Measurements from ENCODE around the gene ERV3-1. TPM values are rescaled to one million over a fixed set of nuclear protein-coding genes. Genes with fewer than 3 reads are reported as not detected.

ERV3-1 gene
- total and polyA plus RNA-seq, 9 of the 15 experiments (the other 6 are each of a cell fraction or from before 2014, with no cell fraction given): 10.2 to 30.0 (median 22.0) TPM

DNA sequence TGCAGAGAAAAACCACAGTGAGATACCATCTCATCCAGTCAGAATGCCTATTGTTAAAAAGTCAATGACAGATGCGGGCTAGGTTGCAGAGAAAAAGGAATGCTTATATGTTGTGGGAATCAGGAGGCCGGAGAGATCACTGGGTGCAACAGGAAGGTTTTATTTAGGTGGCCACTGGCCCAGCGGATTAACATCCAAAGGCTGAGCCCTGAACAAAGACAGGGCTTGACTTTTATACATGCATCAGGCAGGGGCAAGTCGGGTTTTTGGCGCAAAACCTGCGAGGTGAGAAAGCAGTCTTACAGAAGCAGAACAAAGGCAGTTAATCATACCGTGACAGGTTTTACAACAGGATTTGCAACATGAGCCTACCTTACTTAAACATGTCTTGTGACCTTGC lies 16.3 kb downstream of the ERV3-1 start (continued):
- TF ChIP-seq FUS (optimal IDR thresholded peaks at IDR 0.05; ENCODE audit: low read depth, low read length) (no peak), MAZ (CRISPR knock-in tag; conservative IDR thresholded peaks at IDR 0.05 in 1 of 2, IDR thresholded peaks at IDR 0.05 in 1 of 2) (no peak), KHSRP (IDR thresholded peaks at IDR 0.05) (no peak), MECOM (CRISPR knock-in tag; IDR thresholded peaks at IDR 0.05) (no peak), CBX5 (IDR thresholded peaks at IDR 0.05; ENCODE audit: borderline replicate concordance, low read depth) (peak; percentile 75; the same call in 1 of the 2 replicates)

DNA sequence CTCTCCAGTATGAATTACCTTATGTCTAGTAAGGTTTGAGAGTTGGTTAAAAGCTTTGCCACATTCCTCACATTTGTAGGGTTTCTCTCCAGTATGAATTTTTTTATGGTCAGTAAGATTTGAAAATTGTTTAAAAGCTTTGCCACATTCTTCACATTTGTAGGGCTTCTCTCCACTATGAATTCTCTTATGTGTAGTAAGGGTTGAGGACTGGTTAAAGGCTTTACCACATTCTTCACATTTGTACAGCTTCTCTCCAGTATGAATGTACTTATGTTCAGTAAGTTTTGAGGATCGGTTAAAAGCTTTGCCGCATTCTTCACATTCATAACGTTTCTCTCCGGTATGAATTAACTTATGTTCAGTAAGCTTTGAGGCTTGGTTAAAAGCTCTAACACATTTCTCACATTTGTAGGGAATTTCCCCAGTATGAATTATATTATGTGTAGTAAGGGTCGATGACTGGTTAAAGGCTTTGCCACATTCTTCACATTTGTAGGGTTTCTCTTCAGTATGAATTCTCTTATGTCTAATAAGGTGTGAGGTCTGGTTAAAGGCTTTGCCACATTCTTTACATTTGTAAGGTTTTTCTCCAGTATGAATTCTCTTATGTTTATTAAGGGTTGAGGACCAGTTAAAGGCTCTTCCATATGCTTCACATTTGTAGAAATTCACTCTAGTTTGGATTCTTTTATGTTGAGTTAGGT lies 27.8 kb downstream of the ERV3-1 start:
- ChIA-PET CTCF (ENCODE audit: low intra/inter-chr PET ratio) (no interaction called here), POLR2A (no interaction called here)
- H3K27me3 ChIP-seq (ENCODE audit: control insufficient read depth in 2 of 2, insufficient read depth in 2 of 2, low read length in 2 of 2): no peaks in the 10 kb centered on the region
- H3K79me2 ChIP-seq (ENCODE audit: control insufficient read depth, insufficient read depth, low read length): no peaks in the 10 kb centered on the region
- no peaks in the 10 kb centered on the region for H3K9me1 ChIP-seq (ENCODE audit: control insufficient read depth, insufficient read depth, low read length)
- DNase-seq (ENCODE audit: extremely low read depth in 1 of 4, low spot score in 3 of 4): no peak
- H3K4me1 ChIP-seq (replicated peaks in 1 of 2; ENCODE audit: control insufficient read depth in 2 of 2, insufficient read depth in 2 of 2, low read length in 2 of 2): no peaks in the 10 kb centered on the region
- peak; percentile 65 for FAIRE-seq
- no peak overlapping the region for H2AFZ ChIP-seq (ENCODE audit: low read depth, low read length)
- peaks cover 42% of the 10 kb centered on the region for H3K9me3 ChIP-seq (replicated peaks; ENCODE audit: control insufficient read depth, insufficient read depth, low read depth, low read length)
- peaks cover 30% of the 10 kb centered on the region for H3K36me3 ChIP-seq (ENCODE audit: control insufficient read depth, insufficient read depth, low read length)
- in situ Hi-C loops (cut with MboI): no loop called here
- no peak for ATAC-seq
- no peaks in the 10 kb centered on the region for H4K20me1 ChIP-seq (replicated peaks; ENCODE audit: control insufficient read depth, insufficient read depth, low read length)
- H3K27ac ChIP-seq (ENCODE audit: extremely low read depth, low read depth, low read length): no peak overlapping the region
- no TSS peak for BruUV-seq (replicated peaks)
- H3K4me3 ChIP-seq: no peak overlapping the region
- H3K4me2 ChIP-seq (ENCODE audit: insufficient read depth, low read length): no peak overlapping the region
- intact Hi-C loops (cut with micrococcal nuclease): no loop called here
- H3K9ac ChIP-seq (ENCODE audit: insufficient read depth in 1 of 2, low read depth in 2 of 2, low read length in 2 of 2): no peak overlapping the region
- 73% methylated on average over 5 of the region's 5 CpGs for WGBS (ENCODE audit: insufficient coverage, low coverage, missing lambda C conversion rate)
- TF ChIP-seq ZFPM2 (CRISPR knock-in tag; IDR thresholded peaks at IDR 0.05) (no peak), ZNF274 (IDR thresholded peaks at IDR 0.05; ENCODE audit: borderline replicate concordance, low read depth, low read length) (peak; percentile 96), SNRNP70 (optimal IDR thresholded peaks at IDR 0.05; ENCODE audit: low read depth, low read length) (no peak), CSDE1 (IDR thresholded peaks at IDR 0.05) (no peak), ZNF224 (CRISPR knock-in tag; IDR thresholded peaks at IDR 0.05) (no peak), CBX5 (IDR thresholded peaks at IDR 0.05; ENCODE audit: borderline replicate concordance, low read depth) (0 out of 2 replicates have a peak, but pooled peaks have one; percentile 65)
- TF ChIP-seq, protein P1, sequence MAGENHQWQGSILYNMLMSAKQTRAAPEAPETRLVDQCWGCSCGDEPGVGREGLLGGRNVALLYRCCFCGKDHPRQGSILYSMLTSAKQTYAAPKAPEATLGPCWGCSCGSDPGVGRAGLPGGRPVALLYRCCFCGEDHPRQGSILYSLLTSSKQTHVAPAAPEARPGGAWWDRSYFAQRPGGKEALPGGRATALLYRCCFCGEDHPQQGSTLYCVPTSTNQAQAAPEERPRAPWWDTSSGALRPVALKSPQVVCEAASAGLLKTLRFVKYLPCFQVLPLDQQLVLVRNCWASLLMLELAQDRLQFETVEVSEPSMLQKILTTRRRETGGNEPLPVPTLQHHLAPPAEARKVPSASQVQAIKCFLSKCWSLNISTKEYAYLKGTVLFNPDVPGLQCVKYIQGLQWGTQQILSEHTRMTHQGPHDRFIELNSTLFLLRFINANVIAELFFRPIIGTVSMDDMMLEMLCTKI (IDR thresholded peaks at IDR 0.05; ENCODE audit: partially characterized antibody): no peak
- TF ChIP-seq, protein P2, sequence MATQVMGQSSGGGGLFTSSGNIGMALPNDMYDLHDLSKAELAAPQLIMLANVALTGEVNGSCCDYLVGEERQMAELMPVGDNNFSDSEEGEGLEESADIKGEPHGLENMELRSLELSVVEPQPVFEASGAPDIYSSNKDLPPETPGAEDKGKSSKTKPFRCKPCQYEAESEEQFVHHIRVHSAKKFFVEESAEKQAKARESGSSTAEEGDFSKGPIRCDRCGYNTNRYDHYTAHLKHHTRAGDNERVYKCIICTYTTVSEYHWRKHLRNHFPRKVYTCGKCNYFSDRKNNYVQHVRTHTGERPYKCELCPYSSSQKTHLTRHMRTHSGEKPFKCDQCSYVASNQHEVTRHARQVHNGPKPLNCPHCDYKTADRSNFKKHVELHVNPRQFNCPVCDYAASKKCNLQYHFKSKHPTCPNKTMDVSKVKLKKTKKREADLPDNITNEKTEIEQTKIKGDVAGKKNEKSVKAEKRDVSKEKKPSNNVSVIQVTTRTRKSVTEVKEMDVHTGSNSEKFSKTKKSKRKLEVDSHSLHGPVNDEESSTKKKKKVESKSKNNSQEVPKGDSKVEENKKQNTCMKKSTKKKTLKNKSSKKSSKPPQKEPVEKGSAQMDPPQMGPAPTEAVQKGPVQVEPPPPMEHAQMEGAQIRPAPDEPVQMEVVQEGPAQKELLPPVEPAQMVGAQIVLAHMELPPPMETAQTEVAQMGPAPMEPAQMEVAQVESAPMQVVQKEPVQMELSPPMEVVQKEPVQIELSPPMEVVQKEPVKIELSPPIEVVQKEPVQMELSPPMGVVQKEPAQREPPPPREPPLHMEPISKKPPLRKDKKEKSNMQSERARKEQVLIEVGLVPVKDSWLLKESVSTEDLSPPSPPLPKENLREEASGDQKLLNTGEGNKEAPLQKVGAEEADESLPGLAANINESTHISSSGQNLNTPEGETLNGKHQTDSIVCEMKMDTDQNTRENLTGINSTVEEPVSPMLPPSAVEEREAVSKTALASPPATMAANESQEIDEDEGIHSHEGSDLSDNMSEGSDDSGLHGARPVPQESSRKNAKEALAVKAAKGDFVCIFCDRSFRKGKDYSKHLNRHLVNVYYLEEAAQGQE (IDR thresholded peaks at IDR 0.05; ENCODE audit: borderline replicate concordance): peak; percentile 7; the same call in 1 of the 2 replicates
- TF ChIP-seq, protein P2 (CRISPR knock-in tag; IDR thresholded peaks at IDR 0.05; ENCODE audit: low read depth): no peak

Data from K562 (cell line).